ENCODE results near the gene CDC40. TPM values are rescaled to one million over a fixed set of nuclear protein-coding genes. Genes with fewer than 3 reads are reported as not detected.

The CDC40 gene
- total RNA-seq, 1 experiment from 2014 or later = 25.7 TPM

GRCh38 chr6:110201151-110201884 is 21.1 kb downstream of the CDC40 start (continued):
- TF ChIP-seq, protein P1, sequence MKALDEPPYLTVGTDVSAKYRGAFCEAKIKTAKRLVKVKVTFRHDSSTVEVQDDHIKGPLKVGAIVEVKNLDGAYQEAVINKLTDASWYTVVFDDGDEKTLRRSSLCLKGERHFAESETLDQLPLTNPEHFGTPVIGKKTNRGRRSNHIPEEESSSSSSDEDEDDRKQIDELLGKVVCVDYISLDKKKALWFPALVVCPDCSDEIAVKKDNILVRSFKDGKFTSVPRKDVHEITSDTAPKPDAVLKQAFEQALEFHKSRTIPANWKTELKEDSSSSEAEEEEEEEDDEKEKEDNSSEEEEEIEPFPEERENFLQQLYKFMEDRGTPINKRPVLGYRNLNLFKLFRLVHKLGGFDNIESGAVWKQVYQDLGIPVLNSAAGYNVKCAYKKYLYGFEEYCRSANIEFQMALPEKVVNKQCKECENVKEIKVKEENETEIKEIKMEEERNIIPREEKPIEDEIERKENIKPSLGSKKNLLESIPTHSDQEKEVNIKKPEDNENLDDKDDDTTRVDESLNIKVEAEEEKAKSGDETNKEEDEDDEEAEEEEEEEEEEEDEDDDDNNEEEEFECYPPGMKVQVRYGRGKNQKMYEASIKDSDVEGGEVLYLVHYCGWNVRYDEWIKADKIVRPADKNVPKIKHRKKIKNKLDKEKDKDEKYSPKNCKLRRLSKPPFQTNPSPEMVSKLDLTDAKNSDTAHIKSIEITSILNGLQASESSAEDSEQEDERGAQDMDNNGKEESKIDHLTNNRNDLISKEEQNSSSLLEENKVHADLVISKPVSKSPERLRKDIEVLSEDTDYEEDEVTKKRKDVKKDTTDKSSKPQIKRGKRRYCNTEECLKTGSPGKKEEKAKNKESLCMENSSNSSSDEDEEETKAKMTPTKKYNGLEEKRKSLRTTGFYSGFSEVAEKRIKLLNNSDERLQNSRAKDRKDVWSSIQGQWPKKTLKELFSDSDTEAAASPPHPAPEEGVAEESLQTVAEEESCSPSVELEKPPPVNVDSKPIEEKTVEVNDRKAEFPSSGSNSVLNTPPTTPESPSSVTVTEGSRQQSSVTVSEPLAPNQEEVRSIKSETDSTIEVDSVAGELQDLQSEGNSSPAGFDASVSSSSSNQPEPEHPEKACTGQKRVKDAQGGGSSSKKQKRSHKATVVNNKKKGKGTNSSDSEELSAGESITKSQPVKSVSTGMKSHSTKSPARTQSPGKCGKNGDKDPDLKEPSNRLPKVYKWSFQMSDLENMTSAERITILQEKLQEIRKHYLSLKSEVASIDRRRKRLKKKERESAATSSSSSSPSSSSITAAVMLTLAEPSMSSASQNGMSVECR (CRISPR knock-in tag; IDR thresholded peaks at IDR 0.05; ENCODE audit: borderline replicate concordance) = no peak
- TF ChIP-seq PRDM15 (CRISPR knock-in tag; IDR thresholded peaks at IDR 0.05) (no peak), ATF1 (CRISPR knock-in tag; IDR thresholded peaks at IDR 0.05) (no peak), HMGXB4 (CRISPR knock-in tag; IDR thresholded peaks at IDR 0.05) (no peak), ZNF138 (CRISPR knock-in tag; conservative IDR thresholded peaks at IDR 0.05) (no peak), ZNF317 (CRISPR knock-in tag; IDR thresholded peaks at IDR 0.05; ENCODE audit: borderline replicate concordance, low read depth) (no peak), USF1 (CRISPR knock-in tag; IDR thresholded peaks at IDR 0.05) (no peak), PRRX2 (CRISPR knock-in tag; IDR thresholded peaks at IDR 0.05) (no peak)
- TF ChIP-seq, protein P2, sequence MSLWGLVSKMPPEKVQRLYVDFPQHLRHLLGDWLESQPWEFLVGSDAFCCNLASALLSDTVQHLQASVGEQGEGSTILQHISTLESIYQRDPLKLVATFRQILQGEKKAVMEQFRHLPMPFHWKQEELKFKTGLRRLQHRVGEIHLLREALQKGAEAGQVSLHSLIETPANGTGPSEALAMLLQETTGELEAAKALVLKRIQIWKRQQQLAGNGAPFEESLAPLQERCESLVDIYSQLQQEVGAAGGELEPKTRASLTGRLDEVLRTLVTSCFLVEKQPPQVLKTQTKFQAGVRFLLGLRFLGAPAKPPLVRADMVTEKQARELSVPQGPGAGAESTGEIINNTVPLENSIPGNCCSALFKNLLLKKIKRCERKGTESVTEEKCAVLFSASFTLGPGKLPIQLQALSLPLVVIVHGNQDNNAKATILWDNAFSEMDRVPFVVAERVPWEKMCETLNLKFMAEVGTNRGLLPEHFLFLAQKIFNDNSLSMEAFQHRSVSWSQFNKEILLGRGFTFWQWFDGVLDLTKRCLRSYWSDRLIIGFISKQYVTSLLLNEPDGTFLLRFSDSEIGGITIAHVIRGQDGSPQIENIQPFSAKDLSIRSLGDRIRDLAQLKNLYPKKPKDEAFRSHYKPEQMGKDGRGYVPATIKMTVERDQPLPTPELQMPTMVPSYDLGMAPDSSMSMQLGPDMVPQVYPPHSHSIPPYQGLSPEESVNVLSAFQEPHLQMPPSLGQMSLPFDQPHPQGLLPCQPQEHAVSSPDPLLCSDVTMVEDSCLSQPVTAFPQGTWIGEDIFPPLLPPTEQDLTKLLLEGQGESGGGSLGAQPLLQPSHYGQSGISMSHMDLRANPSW (CRISPR knock-in tag; conservative IDR thresholded peaks at IDR 0.05; ENCODE audit: low read depth) = no peak
- TF ChIP-seq, protein P3, sequence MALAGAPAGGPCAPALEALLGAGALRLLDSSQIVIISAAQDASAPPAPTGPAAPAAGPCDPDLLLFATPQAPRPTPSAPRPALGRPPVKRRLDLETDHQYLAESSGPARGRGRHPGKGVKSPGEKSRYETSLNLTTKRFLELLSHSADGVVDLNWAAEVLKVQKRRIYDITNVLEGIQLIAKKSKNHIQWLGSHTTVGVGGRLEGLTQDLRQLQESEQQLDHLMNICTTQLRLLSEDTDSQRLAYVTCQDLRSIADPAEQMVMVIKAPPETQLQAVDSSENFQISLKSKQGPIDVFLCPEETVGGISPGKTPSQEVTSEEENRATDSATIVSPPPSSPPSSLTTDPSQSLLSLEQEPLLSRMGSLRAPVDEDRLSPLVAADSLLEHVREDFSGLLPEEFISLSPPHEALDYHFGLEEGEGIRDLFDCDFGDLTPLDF (CRISPR knock-in tag; IDR thresholded peaks at IDR 0.05) = no peak
